Measurements from ENCODE around the gene FAAP24.
"Not testable (repeated sequence)": the region's sequence is repeated elsewhere in the genome, so short reads cannot be mapped to it uniquely, and the experiment has no call there.

The FAAP24 gene

DNA sequence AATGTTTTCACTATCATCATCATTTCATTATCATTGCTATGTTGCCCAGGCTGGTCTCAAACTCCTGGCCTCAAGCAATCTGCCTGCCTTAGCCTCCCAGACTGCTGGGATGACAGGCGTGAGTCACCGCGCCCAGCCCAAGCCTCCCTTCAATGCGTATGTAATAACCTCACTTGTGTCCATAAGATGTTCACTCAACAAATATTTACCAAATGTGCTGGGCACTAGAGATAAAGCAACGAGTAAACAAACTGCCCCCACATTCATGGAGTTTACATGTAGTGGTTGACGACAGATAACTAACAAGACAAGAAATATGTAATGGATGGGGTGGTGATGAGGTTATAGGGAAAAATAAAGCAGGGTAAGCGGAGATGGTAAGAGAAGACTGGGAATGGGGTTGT is 25.0 kb downstream of the FAAP24 start:
- not testable (repeated sequence) for H3K4me3 ChIP-seq (ENCODE audit: insufficient read depth, low read depth, low read length, poor library complexity, severe bottlenecking); H3K36me3 ChIP-seq (ENCODE audit: control insufficient read depth, insufficient read depth, low read length); DNase-seq

DNA sequence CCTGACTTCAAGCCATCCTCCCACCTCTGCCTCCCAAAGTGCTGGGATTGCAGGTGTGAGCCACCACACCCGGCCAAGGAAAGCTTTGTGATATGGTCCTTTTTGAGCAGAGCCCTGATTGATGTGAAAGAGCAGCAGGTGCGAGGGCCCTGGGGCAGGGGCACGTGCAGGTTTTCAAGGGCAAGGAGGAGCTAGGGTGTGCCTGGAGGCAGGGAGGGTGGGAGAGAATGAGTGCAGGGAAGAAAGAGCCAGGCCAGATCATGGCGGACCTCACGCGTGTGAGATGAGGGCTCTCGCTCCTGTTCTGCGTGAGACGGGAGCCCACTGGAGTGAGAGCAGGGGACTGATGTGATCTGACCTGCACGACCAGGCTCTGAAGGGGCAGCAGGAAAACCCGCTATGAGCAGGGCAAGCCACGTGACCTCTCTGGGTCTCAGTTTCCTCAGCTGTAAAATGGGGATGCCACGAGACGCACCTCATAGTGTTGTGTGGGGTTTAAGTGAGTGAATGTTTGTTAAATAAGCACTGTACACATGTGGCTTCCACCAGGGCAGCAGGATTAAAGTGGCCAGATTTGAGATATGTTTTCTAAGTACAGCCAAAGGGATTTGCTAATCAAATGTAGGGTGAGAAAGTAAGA is 25.8 kb downstream of the FAAP24 start:
- DNase-seq: no peak
- no peak overlapping the region for H3K27ac ChIP-seq (ENCODE audit: insufficient read depth, low read length, poor library complexity, severe bottlenecking)
- peaks cover 11% of the 10 kb centered on the region for H3K4me1 ChIP-seq (ENCODE audit: control insufficient read depth, insufficient read depth, low read length, poor library complexity, severe bottlenecking)
- H3K27me3 ChIP-seq (replicated peaks; ENCODE audit: control insufficient read depth, insufficient read depth, low read length, poor library complexity, severe bottlenecking): no peaks in the 10 kb centered on the region
- no peaks in the 10 kb centered on the region for H3K36me3 ChIP-seq (ENCODE audit: control insufficient read depth, insufficient read depth, low read length)
- no peak overlapping the region for H3K4me3 ChIP-seq (ENCODE audit: insufficient read depth, low read depth, low read length, poor library complexity, severe bottlenecking)
- H3K9me3 ChIP-seq (ENCODE audit: control insufficient read depth, low read length): no peaks in the 10 kb centered on the region

More for the DNA sequence above, 25.0 kb downstream of the FAAP24 start:
- H3K27ac ChIP-seq (ENCODE audit: insufficient read depth, low read length, poor library complexity, severe bottlenecking); H3K27me3 ChIP-seq (replicated peaks; ENCODE audit: control insufficient read depth, insufficient read depth, low read length, poor library complexity, severe bottlenecking); H3K9me3 ChIP-seq (ENCODE audit: control insufficient read depth, low read length): not testable (repeated sequence)
- H3K4me1 ChIP-seq (ENCODE audit: control insufficient read depth, insufficient read depth, low read length, poor library complexity, severe bottlenecking): peaks cover 11% of the 10 kb centered on the region

DNA sequence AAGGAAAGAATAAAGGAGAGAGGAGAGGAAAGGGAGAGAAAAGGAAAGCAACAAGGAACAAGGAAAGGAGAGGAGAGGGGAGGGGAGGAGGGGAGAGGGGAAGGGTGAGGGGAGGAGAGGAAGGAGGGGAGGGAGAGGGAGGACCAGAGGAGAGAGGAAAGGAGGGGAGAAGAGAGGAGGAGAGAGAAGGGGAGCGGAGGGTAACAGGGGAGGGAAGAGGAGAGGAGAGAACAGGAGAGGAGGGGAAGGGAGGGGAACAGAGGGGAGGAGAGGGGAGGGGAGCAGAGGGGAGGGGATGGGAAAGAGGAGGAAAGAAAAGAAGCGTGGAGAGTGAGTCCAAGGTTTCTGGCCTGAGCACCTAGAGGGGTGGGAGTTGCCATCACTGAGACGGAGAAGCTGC is 26.7 kb downstream of the FAAP24 start:
- DNase-seq: no peak
- Histone ChIP-seq H3K9me3 (ENCODE audit: control insufficient read depth, low read length) (no peaks in the 10 kb centered on the region), H3K4me1 (ENCODE audit: control insufficient read depth, insufficient read depth, low read length, poor library complexity, severe bottlenecking) (peaks cover 11% of the 10 kb centered on the region), H3K36me3 (ENCODE audit: control insufficient read depth, insufficient read depth, low read length) (no peaks in the 10 kb centered on the region), H3K27ac (ENCODE audit: insufficient read depth, low read length, poor library complexity, severe bottlenecking) (no peak overlapping the region), H3K27me3 (replicated peaks; ENCODE audit: control insufficient read depth, insufficient read depth, low read length, poor library complexity, severe bottlenecking) (no peaks in the 10 kb centered on the region), H3K4me3 (ENCODE audit: insufficient read depth, low read depth, low read length, poor library complexity, severe bottlenecking) (no peak overlapping the region)

DNA sequence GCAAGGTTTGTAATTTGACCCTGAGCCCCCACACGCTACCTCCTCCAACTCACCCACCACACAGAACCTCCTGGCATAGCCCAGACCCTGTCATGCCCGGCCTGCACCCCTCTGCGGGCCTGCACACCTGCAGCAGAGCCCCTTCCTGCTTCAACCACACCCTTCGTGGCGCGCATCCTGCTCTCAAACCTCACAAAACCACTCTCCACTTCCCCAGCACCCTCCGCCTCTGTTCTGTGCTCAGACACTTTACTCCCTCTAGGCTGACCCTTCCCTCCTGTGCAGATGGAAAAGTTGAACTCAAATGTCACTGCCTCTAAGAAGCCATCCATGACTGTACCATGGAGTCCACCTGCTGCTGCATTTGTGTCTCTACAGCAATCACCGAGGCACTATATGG is 28.5 kb downstream of the FAAP24 start:
- Histone ChIP-seq H3K36me3 (ENCODE audit: control insufficient read depth, insufficient read depth, low read length) (no peaks in the 10 kb centered on the region), H3K4me3 (ENCODE audit: insufficient read depth, low read depth, low read length, poor library complexity, severe bottlenecking) (no peak overlapping the region), H3K4me1 (ENCODE audit: control insufficient read depth, insufficient read depth, low read length, poor library complexity, severe bottlenecking) (peaks cover 11% of the 10 kb centered on the region), H3K27ac (ENCODE audit: insufficient read depth, low read length, poor library complexity, severe bottlenecking) (no peak overlapping the region), H3K9me3 (ENCODE audit: control insufficient read depth, low read length) (no peaks in the 10 kb centered on the region), H3K27me3 (replicated peaks; ENCODE audit: control insufficient read depth, insufficient read depth, low read length, poor library complexity, severe bottlenecking) (no peaks in the 10 kb centered on the region)
- no peak for DNase-seq

DNA sequence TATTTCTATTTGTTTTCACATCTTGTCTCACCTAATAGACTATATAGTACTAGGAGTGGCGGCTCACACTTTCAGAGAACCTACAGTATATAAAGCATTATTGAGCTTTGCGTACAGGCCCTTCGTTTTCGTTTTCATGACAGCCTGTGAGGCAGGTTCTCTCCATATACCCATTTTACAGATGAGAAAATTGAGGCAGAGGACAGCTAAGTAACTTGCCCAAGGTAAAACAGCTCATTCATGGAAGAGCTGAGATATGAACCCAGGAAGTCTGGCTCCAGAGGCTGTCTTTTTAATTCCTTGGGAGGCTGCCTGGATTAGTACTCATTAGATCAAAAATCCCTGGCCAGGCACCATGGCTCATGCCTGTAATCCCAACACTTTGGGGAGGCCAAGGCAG is 28.9 kb downstream of the FAAP24 start:
- Histone ChIP-seq H3K4me3 (ENCODE audit: insufficient read depth, low read depth, low read length, poor library complexity, severe bottlenecking) (no peak overlapping the region), H3K36me3 (ENCODE audit: control insufficient read depth, insufficient read depth, low read length) (no peaks in the 10 kb centered on the region), H3K4me1 (ENCODE audit: control insufficient read depth, insufficient read depth, low read length, poor library complexity, severe bottlenecking) (peaks cover 11% of the 10 kb centered on the region), H3K27me3 (replicated peaks; ENCODE audit: control insufficient read depth, insufficient read depth, low read length, poor library complexity, severe bottlenecking) (no peaks in the 10 kb centered on the region), H3K27ac (ENCODE audit: insufficient read depth, low read length, poor library complexity, severe bottlenecking) (no peak overlapping the region), H3K9me3 (ENCODE audit: control insufficient read depth, low read length) (no peaks in the 10 kb centered on the region)
- DNase-seq: no peak

DNA sequence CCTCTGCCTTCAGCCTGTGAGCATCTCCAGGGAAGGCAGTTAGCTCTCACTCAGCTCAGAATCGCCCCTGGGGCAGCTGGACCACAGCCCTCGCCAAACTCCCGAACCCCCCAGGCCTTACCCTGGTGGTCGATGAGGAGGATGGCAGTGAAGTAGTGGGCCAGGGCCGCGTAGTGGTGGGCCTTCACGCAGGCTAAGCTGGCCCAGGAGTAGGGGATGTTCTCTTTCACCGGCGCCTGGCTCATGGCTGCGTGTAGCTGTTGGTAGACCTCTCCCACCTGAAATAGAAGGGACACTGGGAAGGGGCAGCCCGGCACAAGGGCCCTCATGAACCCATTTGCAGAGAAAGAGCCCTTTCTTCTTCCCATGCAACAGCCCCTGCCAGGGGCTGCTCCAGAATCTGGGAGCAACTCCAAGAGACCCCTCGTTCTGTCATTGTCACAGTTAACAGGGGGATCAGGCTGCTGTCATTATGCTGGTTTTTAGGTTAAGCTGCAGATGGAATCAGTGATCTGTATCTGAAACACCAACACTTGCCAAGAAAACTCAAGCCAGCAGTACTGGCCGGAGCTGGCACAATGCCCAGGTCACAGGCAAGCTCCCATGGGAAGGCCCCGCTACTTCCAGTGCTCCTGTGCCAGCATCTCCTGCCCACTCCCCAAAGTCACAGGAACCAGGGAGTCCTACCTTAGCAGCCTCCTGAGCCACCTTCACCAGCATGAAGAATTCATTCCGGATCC is 30.3 kb downstream of the FAAP24 start:
- not testable (repeated sequence) for H3K36me3 ChIP-seq (ENCODE audit: control insufficient read depth, insufficient read depth, low read length); H3K27me3 ChIP-seq (replicated peaks; ENCODE audit: control insufficient read depth, insufficient read depth, low read length, poor library complexity, severe bottlenecking); H3K4me3 ChIP-seq (ENCODE audit: insufficient read depth, low read depth, low read length, poor library complexity, severe bottlenecking); DNase-seq; H3K27ac ChIP-seq (ENCODE audit: insufficient read depth, low read length, poor library complexity, severe bottlenecking); H3K9me3 ChIP-seq (ENCODE audit: control insufficient read depth, low read length)
- H3K4me1 ChIP-seq (ENCODE audit: control insufficient read depth, insufficient read depth, low read length, poor library complexity, severe bottlenecking): peaks cover 11% of the 10 kb centered on the region

DNA sequence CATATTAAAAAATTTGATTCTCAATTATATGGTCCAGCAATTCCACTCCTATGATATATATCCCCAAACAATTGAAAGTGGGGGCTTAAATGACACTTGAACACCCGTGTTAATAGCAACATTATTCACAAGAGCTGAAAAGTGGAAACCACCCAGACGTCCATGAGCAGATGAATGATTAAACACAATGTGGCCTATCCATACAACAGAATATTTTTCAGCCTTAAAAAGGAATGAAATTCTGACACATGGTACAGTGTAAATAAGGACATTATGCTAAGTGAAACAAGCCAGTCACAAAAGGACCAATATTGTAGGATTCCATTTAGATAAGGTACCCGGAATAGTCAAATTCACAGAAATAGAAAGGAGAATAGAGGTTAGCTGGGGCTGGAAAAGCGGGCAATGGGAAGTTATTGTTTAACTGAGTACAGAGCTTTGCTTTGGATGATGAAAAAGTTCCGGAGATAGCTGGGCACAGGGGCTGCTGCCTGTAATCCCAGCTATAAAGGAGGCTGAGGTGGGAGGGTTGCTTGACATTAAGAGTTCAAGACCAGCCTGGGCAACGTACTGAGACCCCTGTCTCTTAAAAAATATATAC is 31.5 kb downstream of the FAAP24 start:
- not testable (repeated sequence) for DNase-seq; H3K9me3 ChIP-seq (ENCODE audit: control insufficient read depth, low read length); H3K27ac ChIP-seq (ENCODE audit: insufficient read depth, low read length, poor library complexity, severe bottlenecking); H3K27me3 ChIP-seq (replicated peaks; ENCODE audit: control insufficient read depth, insufficient read depth, low read length, poor library complexity, severe bottlenecking); H3K4me3 ChIP-seq (ENCODE audit: insufficient read depth, low read depth, low read length, poor library complexity, severe bottlenecking); H3K36me3 ChIP-seq (ENCODE audit: control insufficient read depth, insufficient read depth, low read length)
- peaks cover 11% of the 10 kb centered on the region for H3K4me1 ChIP-seq (ENCODE audit: control insufficient read depth, insufficient read depth, low read length, poor library complexity, severe bottlenecking)

DNA sequence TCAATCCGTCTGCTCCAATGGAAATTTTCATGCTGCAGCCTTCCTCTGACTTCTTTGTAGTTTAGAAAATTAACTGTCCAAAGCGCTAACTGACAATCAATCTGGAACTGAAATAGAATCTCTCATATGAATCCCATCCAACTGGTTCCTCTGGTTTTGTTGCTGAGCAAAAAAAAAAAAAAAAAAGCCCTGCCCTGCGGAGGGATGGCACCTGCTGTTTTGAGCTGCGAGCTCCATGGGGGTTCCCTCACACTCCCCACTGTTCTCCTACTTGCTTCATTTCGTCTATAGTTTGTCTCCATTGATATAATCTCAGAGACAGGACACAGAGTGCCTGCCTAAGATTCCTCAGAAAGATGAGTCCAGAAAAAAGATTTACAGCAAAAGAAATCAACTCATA is 33.4 kb downstream of the FAAP24 start:
- Histone ChIP-seq H3K27me3 (replicated peaks; ENCODE audit: control insufficient read depth, insufficient read depth, low read length, poor library complexity, severe bottlenecking) (no peaks in the 10 kb centered on the region), H3K27ac (ENCODE audit: insufficient read depth, low read length, poor library complexity, severe bottlenecking) (no peak overlapping the region), H3K4me1 (ENCODE audit: control insufficient read depth, insufficient read depth, low read length, poor library complexity, severe bottlenecking) (peaks cover 7% of the 10 kb centered on the region), H3K9me3 (ENCODE audit: control insufficient read depth, low read length) (no peaks in the 10 kb centered on the region), H3K4me3 (ENCODE audit: insufficient read depth, low read depth, low read length, poor library complexity, severe bottlenecking) (no peak overlapping the region), H3K36me3 (ENCODE audit: control insufficient read depth, insufficient read depth, low read length) (no peaks in the 10 kb centered on the region)
- DNase-seq: no peak

DNA sequence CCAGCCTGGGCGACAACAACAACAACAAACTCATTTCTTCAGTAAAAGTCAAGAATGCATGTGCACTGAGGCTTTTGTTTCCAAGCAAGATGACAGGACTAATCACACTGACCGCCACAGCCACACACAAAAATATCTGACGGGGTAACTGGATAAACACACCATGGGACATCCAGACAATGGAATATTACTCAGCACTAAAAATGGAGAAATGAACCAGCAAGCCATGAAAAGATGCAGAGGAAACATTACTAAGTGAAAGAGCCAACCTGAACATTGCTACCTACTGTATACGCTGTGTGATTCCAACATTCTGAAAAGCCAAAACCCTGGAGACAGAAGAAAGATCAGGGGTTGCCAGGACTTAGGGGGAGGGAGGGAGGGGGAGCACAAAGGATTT is 36.7 kb downstream of the FAAP24 start:
- H3K27me3 ChIP-seq (replicated peaks; ENCODE audit: control insufficient read depth, insufficient read depth, low read length, poor library complexity, severe bottlenecking): no peaks in the 10 kb centered on the region
- H3K36me3 ChIP-seq (ENCODE audit: control insufficient read depth, insufficient read depth, low read length): no peaks in the 10 kb centered on the region
- no peak overlapping the region for H3K27ac ChIP-seq (ENCODE audit: insufficient read depth, low read length, poor library complexity, severe bottlenecking)
- H3K4me1 ChIP-seq (ENCODE audit: control insufficient read depth, insufficient read depth, low read length, poor library complexity, severe bottlenecking): no peaks in the 10 kb centered on the region
- no peak for DNase-seq
- no peaks in the 10 kb centered on the region for H3K9me3 ChIP-seq (ENCODE audit: control insufficient read depth, low read length)
- no peak overlapping the region for H3K4me3 ChIP-seq (ENCODE audit: insufficient read depth, low read depth, low read length, poor library complexity, severe bottlenecking)

DNA sequence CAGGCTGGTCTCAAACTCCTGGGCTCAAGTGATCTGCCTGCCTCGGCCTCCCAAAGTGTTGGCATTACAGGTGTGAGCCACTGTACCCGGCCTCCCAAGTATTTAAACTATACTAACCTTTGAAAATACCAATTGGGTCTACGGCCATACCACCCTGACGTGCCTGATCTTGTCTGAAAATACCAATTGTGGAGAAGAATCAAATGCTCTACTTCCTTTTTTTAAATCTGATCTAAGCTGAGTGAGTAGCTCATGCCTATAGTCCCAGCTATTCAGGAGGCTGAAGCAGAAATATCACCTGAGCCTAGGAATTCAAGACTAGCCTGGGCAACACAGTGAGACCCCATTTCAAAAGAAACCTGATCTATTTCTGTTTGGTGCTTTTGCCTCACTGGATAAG is 38.8 kb downstream of the FAAP24 start:
- not testable (repeated sequence) for DNase-seq; H3K4me3 ChIP-seq (ENCODE audit: insufficient read depth, low read depth, low read length, poor library complexity, severe bottlenecking); H3K27me3 ChIP-seq (replicated peaks; ENCODE audit: control insufficient read depth, insufficient read depth, low read length, poor library complexity, severe bottlenecking); H3K27ac ChIP-seq (ENCODE audit: insufficient read depth, low read length, poor library complexity, severe bottlenecking); H3K36me3 ChIP-seq (ENCODE audit: control insufficient read depth, insufficient read depth, low read length); H3K4me1 ChIP-seq (ENCODE audit: control insufficient read depth, insufficient read depth, low read length, poor library complexity, severe bottlenecking); H3K9me3 ChIP-seq (ENCODE audit: control insufficient read depth, low read length)

Measured in effector memory CD4-positive, alpha-beta T cell (primary cell).